HUES64 (cell line): ENCODE results near the gene SPAAR. TPM values are rescaled to one million over a fixed set of nuclear protein-coding genes. Genes with fewer than 3 reads are reported as not detected.

ENCODE experiments used
- H3K27ac ChIP-seq: 2 replicates; pipeline ENCODE4 v1.7.0; 2013; ENCODE audit warnings: low read depth, low read length, inconsistent platforms
- H3K27me3 ChIP-seq: 2 replicates; pipeline ENCODE4 v1.6.1; 2013; ENCODE audit warnings: mild to moderate bottlenecking, low read length; ENCODE audit not compliant: insufficient read depth
- H3K36me3 ChIP-seq: 2 replicates; pipeline ENCODE4 v1.6.1; 2013; ENCODE audit warnings: mild to moderate bottlenecking, low read length; ENCODE audit not compliant: insufficient read depth
- H3K4me1 ChIP-seq: 2 replicates; pipeline ENCODE4 v1.6.1; 2013; ENCODE audit warnings: mild to moderate bottlenecking, low read length, moderate library complexity; ENCODE audit not compliant: insufficient read depth
- H3K4me3 ChIP-seq: 2 replicates; pipeline ENCODE4 v1.5.1; 2013; ENCODE audit warnings: mild to moderate bottlenecking, low read length, moderate library complexity
- H3K9ac ChIP-seq: 2 replicates; pipeline ENCODE4 v1.6.1; 2013; ENCODE audit warnings: mild to moderate bottlenecking, low read depth, low read length
- H3K9me3 ChIP-seq: 2 replicates; pipeline ENCODE4 v1.6.1; 2013; ENCODE audit warnings: low read depth, low read length; ENCODE audit not compliant: insufficient read depth
- WGBS: fragments of 150-250, 120-280 bp; methylation state at CpG from one replicate; pipeline ENCODE4 v1.1.7; 2013; ENCODE audit warnings: missing lambda C conversion rate; 5-methylcytosine and 5-hydroxymethylcytosine counted together
- polyA plus RNA-seq, 2 experiments: library from polyadenylated mRNA; stranded (reverse); fragments of 50-300 nt; gene quantifications; one replicate each; pipeline ENCODE4 v1.2.3, GENCODE V29; 2013

The SPAAR gene, protein sequence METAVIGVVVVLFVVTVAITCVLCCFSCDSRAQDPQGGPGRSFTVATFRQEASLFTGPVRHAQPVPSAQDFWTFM
- not detected for polyA plus RNA-seq (2013, experiment 1 of 2)
- 0.19 TPM for polyA plus RNA-seq (2013, experiment 2 of 2)

DNA sequence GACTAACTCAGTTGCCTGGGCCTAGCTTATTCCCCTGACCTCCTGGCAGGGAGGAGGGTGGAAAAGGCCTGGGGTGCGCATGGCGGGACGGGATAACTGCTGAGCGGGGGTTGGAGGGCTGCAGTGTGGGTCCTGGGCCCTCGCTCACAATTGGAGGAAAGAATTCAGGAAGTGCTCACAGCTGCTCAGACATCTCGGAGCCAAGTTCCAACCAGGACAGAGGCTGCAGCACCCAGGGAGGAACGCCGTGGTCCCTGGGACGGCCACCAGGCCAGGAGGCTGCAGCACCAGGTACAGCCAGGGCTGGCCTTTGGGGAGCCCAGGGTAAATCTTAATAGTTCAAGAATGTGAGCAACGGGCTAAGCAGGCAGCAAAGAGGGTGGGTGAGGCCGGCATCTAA, at the start of gene SPAAR:
Gene SPAAR, plus strand, starts transcription at position 217 of the 400 bp plus-strand sequence. CDS start 974 bp downstream, outside the sequence.
- WGBS, result 82% methylated on average over 11 of the region's 11 CpGs
- H3K9ac ChIP-seq, result peak within 1 kb of the TSS; percentile 56; the same call in 1 of the 2 replicates
- peak within 1 kb of the TSS; percentile 81 for H3K27ac ChIP-seq
- no peaks in the 10 kb centered on the region for H3K9me3 ChIP-seq
- H3K36me3 ChIP-seq, result no peaks in the 10 kb centered on the region
- peaks cover 38% of the 10 kb centered on the region for H3K4me1 ChIP-seq
- H3K27me3 ChIP-seq, result no peaks in the 10 kb centered on the region
- no peak within 1 kb of the TSS for H3K4me3 ChIP-seq

DNA sequence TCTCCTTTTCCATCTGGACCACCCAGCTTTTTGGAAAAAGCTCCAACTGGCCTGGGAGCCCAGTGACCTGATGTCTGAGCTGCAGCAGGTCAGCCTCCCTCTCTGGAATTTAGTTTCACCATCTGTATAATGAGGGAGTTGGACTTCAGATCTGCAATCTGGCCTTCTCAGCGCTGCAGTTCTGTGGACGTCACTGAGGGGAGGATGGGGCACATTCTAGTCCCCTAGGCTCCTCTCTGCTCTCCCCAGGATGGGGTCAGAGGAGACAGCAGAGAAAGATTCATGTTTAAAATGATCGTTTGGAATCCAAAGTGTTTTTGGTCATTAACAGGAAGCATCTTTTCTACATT, 49.3 kb upstream of the SPAAR start:
- no peaks in the 10 kb centered on the region for H3K36me3 ChIP-seq
- H3K9me3 ChIP-seq, result no peaks in the 10 kb centered on the region
- no peak overlapping the region for H3K4me3 ChIP-seq
- 89% methylated on average over 3 of the region's 3 CpGs for WGBS
- H3K9ac ChIP-seq, result no peak overlapping the region
- no peaks in the 10 kb centered on the region for H3K4me1 ChIP-seq
- no peak overlapping the region for H3K27ac ChIP-seq
- H3K27me3 ChIP-seq, result 0 out of 2 replicates have a peak, but pooled peaks cover 3% of the 10 kb centered on the region

DNA sequence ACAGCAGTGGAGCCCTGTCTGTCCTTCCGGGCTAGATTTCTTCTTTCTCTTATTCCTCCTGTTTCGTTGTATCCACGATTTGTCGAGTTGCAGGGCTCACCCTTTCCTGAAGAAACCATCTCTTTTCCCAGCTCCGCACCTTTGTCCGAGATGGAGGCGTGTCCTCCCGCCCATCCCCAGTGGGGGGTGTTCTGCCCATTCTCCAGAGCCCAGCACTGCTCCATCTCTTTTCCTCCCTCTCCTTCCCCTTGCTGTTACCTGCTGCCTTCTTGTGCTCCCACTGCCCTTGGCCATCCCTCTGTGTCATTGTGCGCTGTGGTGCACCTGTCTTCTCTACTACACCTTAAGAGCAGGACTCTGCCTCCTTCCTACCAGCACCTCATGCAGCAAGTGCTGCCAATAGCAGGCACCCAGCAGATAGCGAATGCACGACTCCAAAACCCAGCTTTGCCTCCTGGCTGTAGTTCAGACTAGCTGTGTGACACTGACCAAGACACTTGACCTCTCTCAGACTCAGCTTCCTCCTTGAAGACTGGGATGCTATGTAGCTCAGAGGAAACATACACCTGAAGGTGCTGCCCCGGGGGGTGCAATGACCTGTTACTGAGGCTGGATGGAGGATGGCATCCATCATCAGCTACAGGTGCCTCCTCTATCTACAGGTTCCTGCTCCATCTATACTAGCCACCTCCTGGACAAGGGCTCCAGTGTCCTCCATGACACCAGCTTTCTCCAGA, 48.0 kb upstream of the SPAAR start:
- H3K27ac ChIP-seq, result no peak overlapping the region
- H3K9me3 ChIP-seq, result no peaks in the 10 kb centered on the region
- H3K27me3 ChIP-seq, result 0 out of 2 replicates have a peak, but pooled peaks cover 3% of the 10 kb centered on the region
- H3K9ac ChIP-seq, result no peak overlapping the region
- WGBS, result 61% methylated on average over 12 of the region's 12 CpGs
- no peak overlapping the region for H3K4me3 ChIP-seq
- no peaks in the 10 kb centered on the region for H3K36me3 ChIP-seq
- H3K4me1 ChIP-seq, result no peaks in the 10 kb centered on the region

DNA sequence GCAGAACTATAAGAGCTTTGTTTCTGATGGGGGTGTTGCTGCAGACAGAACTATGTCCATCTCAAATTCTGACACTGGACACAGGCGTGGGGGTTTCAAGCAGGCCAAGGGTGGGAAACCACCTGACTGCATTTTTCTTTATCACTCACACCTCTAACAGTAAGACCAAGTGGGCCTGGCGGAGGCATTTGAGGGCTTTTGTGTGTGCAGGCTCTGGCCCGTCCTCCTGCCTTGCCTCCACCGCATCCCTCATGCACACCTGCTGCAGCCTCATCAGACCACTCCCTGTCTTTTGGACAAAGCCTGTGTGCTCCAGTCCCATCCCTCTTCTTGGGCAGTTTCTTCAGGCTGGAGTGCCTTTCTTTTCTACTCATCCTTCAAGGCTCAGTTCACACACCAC, 47.0 kb upstream of the SPAAR start:
- Histone ChIP-seq H3K4me1 (no peaks in the 10 kb centered on the region), H3K9me3 (no peaks in the 10 kb centered on the region), H3K27me3 (0 out of 2 replicates have a peak, but pooled peaks cover 3% of the 10 kb centered on the region), H3K36me3 (no peaks in the 10 kb centered on the region), H3K4me3 (no peak overlapping the region), H3K27ac (no peak overlapping the region), H3K9ac (no peak overlapping the region)
- 91% methylated on average over 4 of the region's 4 CpGs for WGBS

DNA sequence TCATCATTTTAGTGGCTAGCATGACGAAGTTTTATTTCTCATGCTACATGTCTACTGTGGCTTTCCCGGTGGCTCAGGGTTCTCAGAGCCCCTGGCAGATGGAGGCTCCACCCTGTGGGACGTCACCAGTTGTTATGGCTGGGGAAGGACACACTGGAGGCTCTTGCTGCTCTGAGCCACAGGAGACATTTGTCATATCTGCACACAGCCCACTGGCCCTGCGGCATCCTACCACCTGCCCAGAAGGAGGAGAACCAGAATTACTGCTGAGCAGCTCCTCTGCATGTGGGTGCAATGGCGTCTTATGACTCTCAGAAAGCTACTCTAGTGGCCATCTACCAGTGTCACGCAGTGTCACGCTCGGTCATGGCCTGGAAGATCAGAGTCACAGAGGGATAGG, 45.7 kb upstream of the SPAAR start:
- no peak overlapping the region for H3K27ac ChIP-seq
- no peak overlapping the region for H3K4me3 ChIP-seq
- H3K9ac ChIP-seq, result no peak overlapping the region
- no peaks in the 10 kb centered on the region for H3K36me3 ChIP-seq
- 81% methylated on average over 8 of the region's 8 CpGs for WGBS
- 0 out of 2 replicates have a peak, but pooled peaks cover 3% of the 10 kb centered on the region for H3K27me3 ChIP-seq
- no peaks in the 10 kb centered on the region for H3K9me3 ChIP-seq
- H3K4me1 ChIP-seq, result peaks cover 3% of the 10 kb centered on the region; the same call in 1 of the 2 replicates

DNA sequence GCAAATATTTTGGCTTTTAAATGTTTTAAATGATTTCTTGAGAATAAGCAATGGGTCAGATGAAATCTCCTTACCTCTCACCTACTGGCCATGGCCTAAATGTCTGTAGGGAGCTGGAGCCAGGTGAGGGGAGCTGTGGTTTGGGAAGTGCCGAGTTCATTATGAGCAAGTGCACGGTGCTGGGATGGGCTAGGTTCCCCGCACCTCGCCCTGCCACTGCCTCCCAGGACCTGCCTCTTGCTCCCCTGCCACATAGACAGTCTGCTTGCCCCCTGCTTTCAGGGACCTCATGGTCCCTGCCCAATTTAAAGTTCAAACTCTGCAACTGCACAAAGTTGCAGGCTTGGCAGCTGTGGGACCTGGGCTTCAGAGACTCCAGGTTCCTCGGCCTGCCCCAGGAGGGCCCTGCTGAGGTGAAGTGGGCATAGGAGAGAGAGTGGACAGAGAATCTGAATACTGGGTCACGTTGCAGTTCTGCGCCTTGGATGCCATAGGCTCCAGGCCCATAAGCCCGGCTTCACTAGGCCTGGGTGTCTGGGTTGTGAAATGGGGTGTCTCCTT, 44.5 kb upstream of the SPAAR start:
- 0 out of 2 replicates have a peak, but pooled peaks cover 3% of the 10 kb centered on the region for H3K27me3 ChIP-seq
- H3K4me1 ChIP-seq, result peaks cover 9% of the 10 kb centered on the region; the same call in 1 of the 2 replicates
- no peak overlapping the region for H3K4me3 ChIP-seq
- 84% methylated on average over 8 of the region's 8 CpGs for WGBS
- no peaks in the 10 kb centered on the region for H3K36me3 ChIP-seq
- H3K27ac ChIP-seq, result no peak overlapping the region
- H3K9me3 ChIP-seq, result no peaks in the 10 kb centered on the region
- H3K9ac ChIP-seq, result 0 out of 2 replicates have a peak overlapping the region, but pooled peaks have one; percentile 7

DNA sequence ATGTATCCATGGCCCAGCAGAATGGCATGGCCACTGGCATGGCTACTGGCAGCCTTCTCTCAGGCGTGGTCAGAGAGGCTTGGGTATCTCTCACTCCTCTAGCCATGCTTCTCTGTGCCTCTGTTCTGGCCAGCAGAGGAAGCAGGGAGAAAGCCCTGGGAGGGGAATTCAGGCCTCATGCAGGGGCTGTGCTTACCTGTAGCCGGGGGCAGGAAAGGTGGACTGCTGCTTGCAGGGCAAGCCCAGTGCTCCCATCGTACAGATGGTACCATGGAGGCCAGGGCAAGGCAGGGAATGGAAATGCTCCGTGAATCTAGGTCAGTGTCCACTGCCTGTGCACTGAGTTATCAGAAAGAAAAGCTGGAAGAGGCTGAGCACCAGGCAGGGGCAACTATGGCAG, 41.8 kb upstream of the SPAAR start:
- Histone ChIP-seq H3K4me3 (no peak overlapping the region), H3K4me1 (peaks cover 9% of the 10 kb centered on the region; the same call in 1 of the 2 replicates), H3K36me3 (no peaks in the 10 kb centered on the region), H3K9ac (no peak overlapping the region), H3K27me3 (0 out of 2 replicates have a peak, but pooled peaks cover 3% of the 10 kb centered on the region), H3K9me3 (no peaks in the 10 kb centered on the region), H3K27ac (no peak overlapping the region)
- WGBS, result 94% methylated on average over 4 of the region's 4 CpGs

DNA sequence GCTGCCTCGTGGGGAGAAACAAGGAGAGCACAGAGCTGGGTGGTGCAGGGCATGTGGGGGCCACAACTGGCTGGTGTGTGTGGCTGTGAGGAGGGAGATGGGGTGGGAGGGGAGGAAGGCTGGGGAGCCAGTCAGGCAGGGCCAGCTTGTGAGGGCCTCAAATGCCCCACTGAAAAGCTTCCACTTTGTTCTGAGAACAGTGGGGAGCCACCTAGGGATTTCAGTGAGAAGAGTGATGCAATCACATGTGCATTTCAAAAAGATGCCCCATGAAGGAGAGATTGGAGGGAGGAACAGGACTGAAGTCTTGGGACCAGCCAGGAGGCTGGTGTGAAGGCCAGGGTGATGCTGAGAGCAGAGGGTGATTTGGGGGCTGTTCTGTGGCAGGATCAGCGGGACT, 40.4 kb upstream of the SPAAR start:
- Histone ChIP-seq H3K36me3 (no peaks in the 10 kb centered on the region), H3K4me3 (no peak overlapping the region), H3K27me3 (0 out of 2 replicates have a peak, but pooled peaks cover 3% of the 10 kb centered on the region), H3K9ac (no peak overlapping the region), H3K4me1 (peaks cover 9% of the 10 kb centered on the region; the same call in 1 of the 2 replicates), H3K27ac (no peak overlapping the region), H3K9me3 (no peaks in the 10 kb centered on the region)
- 70% methylated on average over 2 of the region's 2 CpGs for WGBS

DNA sequence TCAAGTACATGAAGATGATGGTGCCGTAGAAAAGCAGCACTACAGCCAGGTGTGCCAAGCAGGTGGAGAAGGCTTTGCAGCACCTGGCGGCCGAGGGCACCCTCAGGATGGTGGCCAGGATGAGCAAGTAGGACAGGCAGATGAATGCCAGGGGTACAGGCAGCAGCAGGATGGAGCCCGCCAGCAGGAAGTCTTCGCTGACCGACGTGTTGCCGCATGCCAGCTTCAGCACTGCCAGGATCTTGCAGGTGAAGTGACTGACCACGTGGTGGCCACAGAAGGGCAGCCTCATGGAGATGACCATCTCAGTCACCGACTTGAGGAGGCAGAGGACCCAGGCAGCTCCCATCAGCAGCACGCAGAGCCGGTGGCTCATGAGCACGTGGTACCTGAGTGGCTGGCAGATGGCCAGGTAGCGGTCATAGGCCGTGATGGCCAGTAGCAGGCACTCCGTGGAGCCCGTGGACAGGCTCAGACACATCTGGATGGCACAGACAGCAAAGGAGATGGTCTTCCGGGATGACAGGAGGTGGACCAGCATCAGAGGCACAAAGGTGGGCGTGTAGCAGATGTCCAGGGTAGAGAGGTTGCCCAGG, 39.6 kb upstream of the SPAAR start:
- 95% methylated on average over 19 of the region's 19 CpGs for WGBS
- H3K9ac ChIP-seq, result no peak overlapping the region
- no peaks in the 10 kb centered on the region for H3K27me3 ChIP-seq
- no peak overlapping the region for H3K27ac ChIP-seq
- H3K4me3 ChIP-seq, result no peak overlapping the region
- no peaks in the 10 kb centered on the region for H3K9me3 ChIP-seq
- H3K4me1 ChIP-seq, result peaks cover 9% of the 10 kb centered on the region; the same call in 1 of the 2 replicates
- no peaks in the 10 kb centered on the region for H3K36me3 ChIP-seq

DNA sequence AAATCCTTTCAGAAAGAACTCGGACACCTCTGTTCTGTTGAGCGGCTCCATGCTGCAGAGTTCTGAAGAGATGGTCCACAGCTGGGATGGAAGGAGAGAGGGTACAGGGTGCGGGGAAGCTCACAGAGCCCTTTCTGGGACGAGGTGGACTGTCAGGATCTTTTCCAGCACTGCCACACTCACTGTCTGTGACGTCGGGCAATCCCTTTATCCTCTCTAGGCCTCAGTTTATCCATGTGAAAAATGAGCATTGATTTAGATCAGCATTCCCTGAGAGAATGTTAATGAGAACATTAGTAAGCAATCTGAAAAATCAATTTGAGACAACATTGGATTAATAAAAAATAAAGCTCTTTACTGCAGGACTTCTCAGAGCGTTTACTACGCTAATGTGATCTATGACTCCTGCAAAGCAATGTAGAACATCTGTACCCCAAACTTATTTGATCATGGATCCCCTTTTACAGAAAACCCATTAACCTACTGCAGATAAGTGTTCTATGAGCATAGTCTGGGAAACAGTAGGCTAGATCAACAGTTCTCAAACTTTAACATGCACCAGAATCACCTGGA, 38.9 kb upstream of the SPAAR start, which contains the start of gene OR13J1:
Gene OR13J1, minus strand, starts transcription at position 51 of the 573 bp plus-strand sequence. Its CDS starts 0 bp downstream, at position 51.
- 92% methylated on average over 8 of the region's 8 CpGs for WGBS
- H3K4me1 ChIP-seq, result peaks cover 9% of the 10 kb centered on the region; the same call in 1 of the 2 replicates
- no peaks in the 10 kb centered on the region for H3K27me3 ChIP-seq
- H3K4me3 ChIP-seq, result no peak within 1 kb of the TSS
- no peak within 1 kb of the TSS for H3K9ac ChIP-seq
- 0 out of 2 replicates have a peak, but pooled peaks cover 3% of the 10 kb centered on the region for H3K9me3 ChIP-seq
- H3K27ac ChIP-seq, result no peak within 1 kb of the TSS
- no peaks in the 10 kb centered on the region for H3K36me3 ChIP-seq
